ENCODE results near the gene CRB1.
"Not testable (repeated sequence)": the region's sequence is repeated elsewhere in the genome, so short reads cannot be mapped to it uniquely, and the experiment has no call there.

The CRB1 gene

GRCh38 chr1:197480446-197480845 is 212.4 kb downstream of the CRB1 start:
- no peak for TF ChIP-seq CTCF (IDR thresholded peaks at IDR 0.05; ENCODE audit: control insufficient read depth, extremely low read depth, insufficient read depth)
- DNase-seq (ENCODE audit: low read depth) = no peak
- H3K4me3 ChIP-seq (ENCODE audit: low read depth, low read length) = no peak overlapping the region

- DNase-seq (ENCODE audit: low read depth) = no peak
- no peak overlapping the region for H3K4me3 ChIP-seq (ENCODE audit: low read depth, low read length)
- TF ChIP-seq CTCF (IDR thresholded peaks at IDR 0.05; ENCODE audit: control insufficient read depth, extremely low read depth, insufficient read depth) = no peak
Measured at GRCh38 chr1:197481101-197481500, 213.0 kb downstream of the CRB1 start.

GRCh38 chr1:197485790-197486189 is 217.7 kb downstream of the CRB1 start:
- TF ChIP-seq CTCF (IDR thresholded peaks at IDR 0.05; ENCODE audit: control insufficient read depth, extremely low read depth, insufficient read depth) = no peak
- DNase-seq (ENCODE audit: low read depth) = no peak
- no peak overlapping the region for H3K4me3 ChIP-seq (ENCODE audit: low read depth, low read length)

GRCh38 chr1:197486946-197487345 is 218.9 kb downstream of the CRB1 start:
- H3K4me3 ChIP-seq (ENCODE audit: low read depth, low read length) = no peak overlapping the region
- TF ChIP-seq CTCF (IDR thresholded peaks at IDR 0.05; ENCODE audit: control insufficient read depth, extremely low read depth, insufficient read depth) = no peak
- no peak for DNase-seq (ENCODE audit: low read depth)

GRCh38 chr1:197491505-197491904 is 223.5 kb downstream of the CRB1 start:
- not testable (repeated sequence) for H3K4me3 ChIP-seq (ENCODE audit: low read depth, low read length); DNase-seq (ENCODE audit: low read depth)

GRCh38 chr1:197496722-197497121 is 228.7 kb downstream of the CRB1 start:
- H3K4me3 ChIP-seq (ENCODE audit: low read depth, low read length) = no peak overlapping the region
- TF ChIP-seq CTCF (IDR thresholded peaks at IDR 0.05; ENCODE audit: control insufficient read depth, extremely low read depth, insufficient read depth) = no peak
- DNase-seq (ENCODE audit: low read depth) = no peak

- no peak for DNase-seq (ENCODE audit: low read depth)
- no peak for TF ChIP-seq CTCF (IDR thresholded peaks at IDR 0.05; ENCODE audit: control insufficient read depth, extremely low read depth, insufficient read depth)
- no peak overlapping the region for H3K4me3 ChIP-seq (ENCODE audit: low read depth, low read length)
Measured at GRCh38 chr1:197510691-197511378, 242.8 kb downstream of the CRB1 start.

Measured in LNCaP clone FGC (cell line).